IMR-90 (cell line): Measurements from ENCODE around the gene MKX. TPM values are rescaled to one million over a fixed set of nuclear protein-coding genes. Genes with fewer than 3 reads are reported as not detected.

Source experiments
- ATAC-seq: fragments of 200-7000 bp; cut with Tn5 transposase; 2 replicates; pipeline ENCODE4 v1.9.1; 2020; ENCODE audit warnings: low read depth, mild to moderate bottlenecking, moderate library complexity
- BruUV-seq: library from RNA; stranded (reverse); fragments of 400-500 nt; replicated peaks from 2 replicates; lab custom pipeline; 2021; lab: Mats Ljungman, UMichigan
- CTCF ChIA-PET: fragments of 300-600 bp; formaldehyde crosslinking; extraction: SDS; loops from one replicate; lab custom pipeline; 2021; ENCODE audit warnings: antibody characterized with exemption; lab: Yijun Ruan, JAX
- POLR2A ChIA-PET: fragments of 300-600 bp; sonication (Branson Sonifier 250); formaldehyde crosslinking; loops from one replicate; lab custom pipeline; 2022; ENCODE audit warnings: antibody characterized with exemption; ENCODE audit not compliant: unreplicated experiment; lab: Charles Lee
- DNase-seq: peaks from one replicate; pipeline ENCODE4 v3.0.0; 2013
- H2AFZ ChIP-seq: replicated peaks from 2 replicates; pipeline ENCODE3; 2013; ENCODE audit warnings: low read length, mild to moderate bottlenecking; ENCODE audit not compliant: poor library complexity
- H2AK5ac ChIP-seq: 2 replicates; pipeline ENCODE4 v1.6.1; 2013; ENCODE audit warnings: low read depth, low read length, inconsistent platforms
- H2AK9ac ChIP-seq: replicated peaks from 2 replicates; pipeline ENCODE3; 2013; ENCODE audit warnings: mild to moderate bottlenecking, low read depth, low read length, moderate library complexity; ENCODE audit not compliant: poor library complexity
- H2BK120ac ChIP-seq: 2 replicates; pipeline ENCODE4 v1.6.1; 2013; ENCODE audit warnings: low read depth, low read length, inconsistent platforms
- H2BK15ac ChIP-seq: 3 replicates; pipeline ENCODE4 v1.6.1; 2013; ENCODE audit warnings: low read depth, low read length, inconsistent platforms
- H2BK20ac ChIP-seq: 2 replicates; pipeline ENCODE4 v1.6.1; 2013; ENCODE audit warnings: low read depth, mild to moderate bottlenecking, inconsistent platforms, low read length, moderate library complexity
- H2BK5ac ChIP-seq: 2 replicates; pipeline ENCODE4 v1.6.1; 2013; ENCODE audit warnings: mild to moderate bottlenecking, low read depth, low read length, inconsistent platforms; ENCODE audit not compliant: poor library complexity, severe bottlenecking
- H3K14ac ChIP-seq: replicated peaks from 2 replicates; pipeline ENCODE4 v1.6.1; 2013; ENCODE audit warnings: low read depth, low read length, inconsistent platforms
- H3K18ac ChIP-seq: 2 replicates; pipeline ENCODE4 v1.6.1; 2013; ENCODE audit warnings: low read depth, low read length, control low read depth
- H3K23ac ChIP-seq: 2 replicates; pipeline ENCODE4 v1.6.1; 2013; ENCODE audit warnings: low read depth, low read length, inconsistent platforms
- H3K27ac ChIP-seq: 2 replicates; pipeline ENCODE4 v1.5.1; 2013; ENCODE audit warnings: mild to moderate bottlenecking, control low read depth, low read length; ENCODE audit not compliant: insufficient read depth
- H3K27me3 ChIP-seq: 2 replicates; pipeline ENCODE4 v1.6.1; 2013; ENCODE audit warnings: low read length; ENCODE audit not compliant: control insufficient read depth, insufficient read depth
- H3K36me3 ChIP-seq: 2 replicates; pipeline ENCODE4 v1.6.1; 2013; ENCODE audit warnings: low read length, mixed read lengths; ENCODE audit not compliant: control insufficient read depth, insufficient read depth
- H3K4ac ChIP-seq: 2 replicates; pipeline ENCODE4 v1.6.1; 2013; ENCODE audit warnings: low read depth, low read length, inconsistent platforms
- H3K4me1 ChIP-seq: 2 replicates; pipeline ENCODE4 v1.6.1; 2013; ENCODE audit warnings: low read length, mixed read lengths; ENCODE audit not compliant: control insufficient read depth, insufficient read depth
- H3K4me2 ChIP-seq: 2 replicates; pipeline ENCODE4 v1.6.1; 2013; ENCODE audit warnings: low read depth, mild to moderate bottlenecking, control low read depth, low read length, moderate library complexity
- H3K4me3 ChIP-seq: 2 replicates; pipeline ENCODE4 v1.5.1; 2013; ENCODE audit warnings: low read depth, mild to moderate bottlenecking, control low read depth, low read length, moderate library complexity; ENCODE audit not compliant: insufficient read depth
- H3K56ac ChIP-seq: 2 replicates; pipeline ENCODE4 v1.6.1; 2013; ENCODE audit warnings: low read length, inconsistent platforms; ENCODE audit not compliant: insufficient read depth; ENCODE audit errors: extremely low read depth
- H3K79me1 ChIP-seq, 2 experiments: 2 replicates each; pipeline ENCODE4 v1.6.1; 2013; ENCODE audit warnings: low read length in 2 of 2, inconsistent platforms in 1 of 2, low read depth in 1 of 2
- H3K9ac ChIP-seq: 2 replicates; pipeline ENCODE4 v1.6.1; 2013; ENCODE audit warnings: low read depth, low read length, control low read depth
- H3K9me1 ChIP-seq: 2 replicates; pipeline ENCODE4 v1.6.1; 2013; ENCODE audit warnings: low read length, inconsistent platforms; ENCODE audit not compliant: insufficient read depth
- H3K9me3 ChIP-seq: 2 replicates; pipeline ENCODE4 v1.6.1; 2013; ENCODE audit warnings: low read length; ENCODE audit not compliant: control insufficient read depth, insufficient read depth
- H4K20me1 ChIP-seq: 2 replicates; pipeline ENCODE4 v1.6.1; 2013; ENCODE audit warnings: low read length, inconsistent platforms; ENCODE audit not compliant: insufficient read depth
- H4K5ac ChIP-seq: 2 replicates; pipeline ENCODE4 v1.6.1; 2013; ENCODE audit warnings: mild to moderate bottlenecking, low read depth, low read length, control low read depth
- H4K8ac ChIP-seq, 2 experiments: 2 replicates each; pipeline ENCODE4 v1.6.1; 2013; ENCODE audit warnings: low read depth in 2 of 2, low read length in 2 of 2, control low read depth in 1 of 2, inconsistent platforms in 1 of 2
- H4K91ac ChIP-seq: 2 replicates; pipeline ENCODE4 v1.6.1; 2013; ENCODE audit warnings: low read depth, low read length, inconsistent platforms; ENCODE audit not compliant: insufficient read depth
- ELK1 ChIP-seq: fragments of 150-350 bp; IDR thresholded peaks from 2 replicates; pipeline ENCODE4 v1.6.1; 2016; ENCODE audit warnings: low read depth, mild to moderate bottlenecking, low read length, moderate library complexity, borderline replicate concordance
- RCOR1 ChIP-seq: IDR thresholded peaks from 2 replicates; pipeline ENCODE4 v1.6.1; 2012; ENCODE audit warnings: mild to moderate bottlenecking, low read length, improper control_type of control experiment; ENCODE audit not compliant: insufficient replicate concordance
- WGBS, 2 experiments: methylation state at CpG; one replicate each; pipeline versions ENCODE4 v1.1.5 to v1.1.7; 2013; ENCODE audit warnings: missing lambda C conversion rate in 2 of 2; ENCODE audit not compliant: insufficient read length in 1 of 2; ENCODE audit errors: extremely low coverage in 2 of 2; 5-methylcytosine and 5-hydroxymethylcytosine counted together
- dilution Hi-C: fragments of 300-500 bp; cut with HindIII; formaldehyde crosslinking; loops from one replicate; pipeline ENCODE4 v1.14.3; 2018; ENCODE audit warnings: low sequenced_read_pairs; ENCODE audit not compliant: unreplicated experiment
- in situ Hi-C: fragments of 300-500 bp; cut with MboI; formaldehyde crosslinking; loops from 3 replicates; pipeline ENCODE4 v1.14.3; 2019; ENCODE audit warnings: low sequenced_read_pairs, inconsistent platforms, mixed read lengths
- intact Hi-C: fragments of 100-400 bp; cut with micrococcal nuclease; formaldehyde crosslinking; loops from 2 replicates; pipeline ENCODE4 v1.10.0; 2022
- polyA plus RNA-seq, 3 experiments: library from polyadenylated mRNA; depleted of rRNA; stranded (reverse); fragments of >200 nt; gene quantifications; 2 replicates each; pipeline ENCODE4 v1.2.3, GENCODE V29; 2012; ENCODE audit warnings: low replicate concordance in 1 of 3
- total RNA-seq: library from RNA; depleted of rRNA; stranded (reverse); fragments of >200 nt; gene quantifications from 2 replicates; pipeline ENCODE4 v1.2.3, GENCODE V29; 2012

The MKX gene
- total and polyA plus RNA-seq, 2 of the 4 experiments (the other 2 are of a cell fraction), result 0.10 to 0.36 TPM

GRCh38 chr10:27792216-27792615 lies 46.6 kb upstream of the MKX start:
- Histone ChIP-seq H3K79me1 (no peaks in the 10 kb centered on the region), H2BK15ac (no peak overlapping the region), H3K4ac (no peak overlapping the region), H3K23ac (no peak overlapping the region), H4K8ac (no peak overlapping the region), H3K4me1 (no peaks in the 10 kb centered on the region), H3K9me3 (no peaks in the 10 kb centered on the region), H3K9ac (no peak overlapping the region), H3K27ac (no peak overlapping the region), H3K14ac (no peak overlapping the region), H3K56ac (no peak overlapping the region), H3K4me3 (no peak overlapping the region), H2AK5ac (no peak overlapping the region), H2AFZ (no peak overlapping the region), H2AK9ac (no peak overlapping the region), H3K27me3 (no peaks in the 10 kb centered on the region; the same call in 1 of the 2 replicates), H4K5ac (no peak overlapping the region), H3K9me1 (no peaks in the 10 kb centered on the region), H2BK120ac (no peak overlapping the region), H4K20me1 (no peaks in the 10 kb centered on the region), H3K36me3 (no peaks in the 10 kb centered on the region), H2BK5ac (no peak overlapping the region), H2BK20ac (no peak overlapping the region), H3K18ac (no peak overlapping the region), H3K4me2 (no peak overlapping the region), H4K91ac (no peak overlapping the region)
- WGBS, 2 experiments, result 60% methylated on average over 1 of the region's 2 CpGs; no CpG with 5 or more reads in 1 of the 2 experiments
- ChIA-PET CTCF (interaction anchor here (0.6 to 1.1 kb wide), 2 partner anchors 50 to 253 kb away, joined by 3 to 4 read pairs; no protein-coding TSS in a partner anchor), POLR2A (no interaction called here)
- BruUV-seq, result no TSS peak
- DNase-seq (peak; percentile 15), ATAC-seq (peak; percentile 49)
- TF ChIP-seq ELK1 (no peak), RCOR1 (no peak)
- in situ Hi-C loops (no loop called here), dilution Hi-C loops (no loop called here), intact Hi-C loops (no loop called here)
